A549 (cell line): ENCODE data around the gene DPYSL4.

Experiments
- CEBPB ChIP-seq, 2 experiments: fragments of >200 bp in 1 of 2; sonication (Bioruptor Twin) in 1 of 2; formaldehyde crosslinking in 1 of 2; IDR thresholded peaks; 2 replicates each; pipeline ENCODE4 v1.6.1; 2012 to 2016
- HEYL ChIP-seq: fragments of 250-450 bp; sonication (Bioruptor Pico); IDR thresholded peaks from 2 replicates; pipeline ENCODE4 v1.8.0; 2021; ENCODE audit warnings: mild to moderate bottlenecking, moderate library complexity
- HOXB13 ChIP-seq: fragments of 250-450 bp; sonication (Bioruptor Pico); IDR thresholded peaks from 2 replicates; pipeline ENCODE4 v1.5.0; 2020; ENCODE audit warnings: low read depth, mild to moderate bottlenecking, moderate library complexity
- JUNB ChIP-seq: fragments of >200 bp; sonication (Bioruptor Twin); formaldehyde crosslinking; IDR thresholded peaks from 2 replicates; pipeline ENCODE4 v1.6.1; 2016
- NR3C1 ChIP-seq: fragments of >200 bp; sonication (Bioruptor Twin); formaldehyde crosslinking; IDR thresholded peaks from 3 replicates; pipeline ENCODE4 v1.6.1; 2017
- PHF8 ChIP-seq: fragments of 200-600 bp; sonication (generic); IDR thresholded peaks from 2 replicates; pipeline ENCODE4 v1.6.1; 2016; ENCODE audit warnings: low read depth, mild to moderate bottlenecking, antibody characterized with exemption, moderate library complexity, borderline replicate concordance
- POLR2A ChIP-seq: IDR thresholded peaks from 2 replicates; pipeline ENCODE4 v1.6.1; 2012; ENCODE audit warnings: mild to moderate bottlenecking, low read length
- SREBF2 ChIP-seq: fragments of 450-650 bp; IDR thresholded peaks from 2 replicates; pipeline ENCODE4 v1.6.1; 2014; ENCODE audit warnings: mild to moderate bottlenecking, moderate library complexity
- TP53 ChIP-seq: fragments of 250-450 bp; sonication (Bioruptor Pico); IDR thresholded peaks from 2 replicates; pipeline ENCODE4 v1.5.0; 2021; ENCODE audit warnings: mild to moderate bottlenecking, moderate library complexity
- ZFP36 ChIP-seq: fragments of 450-650 bp; IDR thresholded peaks from 2 replicates; pipeline ENCODE4 v1.6.1; 2014; ENCODE audit warnings: borderline replicate concordance; ENCODE audit not compliant: partially characterized antibody
- TF ChIP-seq, protein P1 (sequence below): fragments of >200 bp; sonication (Bioruptor Twin); formaldehyde crosslinking; IDR thresholded peaks from 3 replicates; pipeline ENCODE4 v1.5.1; 2016
- TF ChIP-seq, protein P2 (sequence below): IDR thresholded peaks from 2 replicates; pipeline ENCODE4 v1.6.1; 2012
- TF ChIP-seq, protein P3 (sequence below): fragments of 450-650 bp; IDR thresholded peaks from 2 replicates; pipeline ENCODE4 v1.6.1; 2014; ENCODE audit warnings: antibody characterized with exemption
- TF ChIP-seq, protein P4 (sequence below): fragments of 200-600 bp; sonication (generic); IDR thresholded peaks from 2 replicates; pipeline ENCODE4 v1.6.1; 2016; ENCODE audit warnings: antibody characterized with exemption, mild to moderate bottlenecking, moderate library complexity

DNA sequence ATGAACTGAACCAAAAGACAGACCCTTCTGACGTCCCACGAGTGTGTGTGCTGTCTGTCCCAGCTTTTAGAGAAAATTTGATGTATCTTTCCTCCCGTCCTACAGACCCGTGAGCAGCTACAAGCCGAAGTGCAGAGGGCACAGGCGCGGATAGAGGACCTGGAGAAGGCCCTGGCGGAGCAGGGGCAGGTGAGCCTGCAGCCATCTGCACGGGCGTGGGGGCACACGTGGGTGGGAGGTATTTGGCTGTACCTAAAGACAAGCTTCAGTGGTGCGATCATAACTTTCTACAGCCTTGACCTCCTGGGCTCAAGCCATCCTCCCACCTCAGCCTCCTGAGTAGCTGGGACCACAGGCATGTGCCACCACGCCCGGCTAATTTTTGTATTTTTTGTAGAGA is 41.7 kb upstream of the DPYSL4 start:
- TF ChIP-seq PHF8 = no peak
- TF ChIP-seq, protein P1, sequence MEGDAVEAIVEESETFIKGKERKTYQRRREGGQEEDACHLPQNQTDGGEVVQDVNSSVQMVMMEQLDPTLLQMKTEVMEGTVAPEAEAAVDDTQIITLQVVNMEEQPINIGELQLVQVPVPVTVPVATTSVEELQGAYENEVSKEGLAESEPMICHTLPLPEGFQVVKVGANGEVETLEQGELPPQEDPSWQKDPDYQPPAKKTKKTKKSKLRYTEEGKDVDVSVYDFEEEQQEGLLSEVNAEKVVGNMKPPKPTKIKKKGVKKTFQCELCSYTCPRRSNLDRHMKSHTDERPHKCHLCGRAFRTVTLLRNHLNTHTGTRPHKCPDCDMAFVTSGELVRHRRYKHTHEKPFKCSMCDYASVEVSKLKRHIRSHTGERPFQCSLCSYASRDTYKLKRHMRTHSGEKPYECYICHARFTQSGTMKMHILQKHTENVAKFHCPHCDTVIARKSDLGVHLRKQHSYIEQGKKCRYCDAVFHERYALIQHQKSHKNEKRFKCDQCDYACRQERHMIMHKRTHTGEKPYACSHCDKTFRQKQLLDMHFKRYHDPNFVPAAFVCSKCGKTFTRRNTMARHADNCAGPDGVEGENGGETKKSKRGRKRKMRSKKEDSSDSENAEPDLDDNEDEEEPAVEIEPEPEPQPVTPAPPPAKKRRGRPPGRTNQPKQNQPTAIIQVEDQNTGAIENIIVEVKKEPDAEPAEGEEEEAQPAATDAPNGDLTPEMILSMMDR = no peak
- no peak for TF ChIP-seq HEYL (CRISPR knock-in tag)
- TF ChIP-seq NR3C1 = no peak
- TF ChIP-seq, protein P2, sequence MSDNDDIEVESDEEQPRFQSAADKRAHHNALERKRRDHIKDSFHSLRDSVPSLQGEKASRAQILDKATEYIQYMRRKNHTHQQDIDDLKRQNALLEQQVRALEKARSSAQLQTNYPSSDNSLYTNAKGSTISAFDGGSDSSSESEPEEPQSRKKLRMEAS = no peak
- TF ChIP-seq CEBPB (IDR thresholded peaks at IDR 0.05) = no peak
- TF ChIP-seq POLR2A = no peak
- TF ChIP-seq, protein P3, sequence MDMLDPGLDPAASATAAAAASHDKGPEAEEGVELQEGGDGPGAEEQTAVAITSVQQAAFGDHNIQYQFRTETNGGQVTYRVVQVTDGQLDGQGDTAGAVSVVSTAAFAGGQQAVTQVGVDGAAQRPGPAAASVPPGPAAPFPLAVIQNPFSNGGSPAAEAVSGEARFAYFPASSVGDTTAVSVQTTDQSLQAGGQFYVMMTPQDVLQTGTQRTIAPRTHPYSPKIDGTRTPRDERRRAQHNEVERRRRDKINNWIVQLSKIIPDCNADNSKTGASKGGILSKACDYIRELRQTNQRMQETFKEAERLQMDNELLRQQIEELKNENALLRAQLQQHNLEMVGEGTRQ = no peak
- TF ChIP-seq TP53 (CRISPR knock-in tag) = no peak
- TF ChIP-seq JUNB = no peak
- TF ChIP-seq SREBF2 = no peak
- TF ChIP-seq ZFP36 = no peak
- no peak for TF ChIP-seq HOXB13 (CRISPR knock-in tag)
- TF ChIP-seq, protein P4, sequence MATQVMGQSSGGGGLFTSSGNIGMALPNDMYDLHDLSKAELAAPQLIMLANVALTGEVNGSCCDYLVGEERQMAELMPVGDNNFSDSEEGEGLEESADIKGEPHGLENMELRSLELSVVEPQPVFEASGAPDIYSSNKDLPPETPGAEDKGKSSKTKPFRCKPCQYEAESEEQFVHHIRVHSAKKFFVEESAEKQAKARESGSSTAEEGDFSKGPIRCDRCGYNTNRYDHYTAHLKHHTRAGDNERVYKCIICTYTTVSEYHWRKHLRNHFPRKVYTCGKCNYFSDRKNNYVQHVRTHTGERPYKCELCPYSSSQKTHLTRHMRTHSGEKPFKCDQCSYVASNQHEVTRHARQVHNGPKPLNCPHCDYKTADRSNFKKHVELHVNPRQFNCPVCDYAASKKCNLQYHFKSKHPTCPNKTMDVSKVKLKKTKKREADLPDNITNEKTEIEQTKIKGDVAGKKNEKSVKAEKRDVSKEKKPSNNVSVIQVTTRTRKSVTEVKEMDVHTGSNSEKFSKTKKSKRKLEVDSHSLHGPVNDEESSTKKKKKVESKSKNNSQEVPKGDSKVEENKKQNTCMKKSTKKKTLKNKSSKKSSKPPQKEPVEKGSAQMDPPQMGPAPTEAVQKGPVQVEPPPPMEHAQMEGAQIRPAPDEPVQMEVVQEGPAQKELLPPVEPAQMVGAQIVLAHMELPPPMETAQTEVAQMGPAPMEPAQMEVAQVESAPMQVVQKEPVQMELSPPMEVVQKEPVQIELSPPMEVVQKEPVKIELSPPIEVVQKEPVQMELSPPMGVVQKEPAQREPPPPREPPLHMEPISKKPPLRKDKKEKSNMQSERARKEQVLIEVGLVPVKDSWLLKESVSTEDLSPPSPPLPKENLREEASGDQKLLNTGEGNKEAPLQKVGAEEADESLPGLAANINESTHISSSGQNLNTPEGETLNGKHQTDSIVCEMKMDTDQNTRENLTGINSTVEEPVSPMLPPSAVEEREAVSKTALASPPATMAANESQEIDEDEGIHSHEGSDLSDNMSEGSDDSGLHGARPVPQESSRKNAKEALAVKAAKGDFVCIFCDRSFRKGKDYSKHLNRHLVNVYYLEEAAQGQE = no peak
